Peyer's patch (tissue), 4 donors: ENCODE measurements around the gene CDK19. TPM values are rescaled to one million over a fixed set of nuclear protein-coding genes. Genes with fewer than 3 reads are reported as not detected.

Experiments
- DNase-seq, 3 donors: peaks; one replicate each; pipeline ENCODE4 v3.0.0-alpha.2; 2017 to 2019
- H3K27ac ChIP-seq, 4 donors: fragments of 200-600 bp; sonication (generic); one replicate each; pipeline ENCODE4 v1.5.1; 2016 to 2019
- H3K27me3 ChIP-seq, 2 donors: fragments of 200-600 bp; sonication (generic); one replicate each; pipeline ENCODE4 v1.5.1; 2019
- H3K36me3 ChIP-seq, 3 donors: fragments of 200-600 bp; sonication (generic); one replicate each; pipeline ENCODE4 v1.5.1; 2016 to 2019
- H3K4me1 ChIP-seq, 4 donors: fragments of 200-600 bp; sonication (generic); one replicate each; pipeline ENCODE4 v1.5.1; 2016 to 2019
- H3K4me3 ChIP-seq, 4 donors: fragments of 200-600 bp; sonication (generic); 1 replicate in 3 of 4; 2 replicates in 1 of 4; pipeline ENCODE4 v1.5.1; 2016 to 2019; ENCODE audit warnings: mild to moderate bottlenecking in 1 of 4
- H3K9me3 ChIP-seq, 4 donors: fragments of 200-600 bp; sonication (generic); one replicate each; pipeline ENCODE4 v1.5.1; 2016 to 2019; ENCODE audit warnings: mild to moderate bottlenecking in 1 of 4
- CTCF ChIP-seq, 6 experiments: fragments of 450-650 bp in 4 of 6; fragments of 200-600 bp in 2 of 6; sonication (generic) in 1 of 6; IDR thresholded peaks; one replicate each; pipeline ENCODE4 v1.5.1; 2017 to 2019; ENCODE audit warnings: antibody characterized with exemption in 6 of 6, mild to moderate bottlenecking in 3 of 6, moderate library complexity in 1 of 6
- POLR2A ChIP-seq, 2 donors: fragments of 450-650 bp; IDR thresholded peaks; one replicate each; pipeline ENCODE4 v1.5.1; 2017; ENCODE audit warnings: antibody characterized with exemption in 2 of 2, mild to moderate bottlenecking in 2 of 2, moderate library complexity in 2 of 2
- total RNA-seq, 4 donors: library from RNA; depleted of rRNA; stranded (reverse); fragments of >200 nt; gene quantifications; one replicate each; pipeline ENCODE4 v1.1.0, GENCODE V29; 2016

The CDK19 gene
- total RNA-seq, 4 donors from 2014 or later: 10.5 to 14.6 (median 12.9) TPM

DNA sequence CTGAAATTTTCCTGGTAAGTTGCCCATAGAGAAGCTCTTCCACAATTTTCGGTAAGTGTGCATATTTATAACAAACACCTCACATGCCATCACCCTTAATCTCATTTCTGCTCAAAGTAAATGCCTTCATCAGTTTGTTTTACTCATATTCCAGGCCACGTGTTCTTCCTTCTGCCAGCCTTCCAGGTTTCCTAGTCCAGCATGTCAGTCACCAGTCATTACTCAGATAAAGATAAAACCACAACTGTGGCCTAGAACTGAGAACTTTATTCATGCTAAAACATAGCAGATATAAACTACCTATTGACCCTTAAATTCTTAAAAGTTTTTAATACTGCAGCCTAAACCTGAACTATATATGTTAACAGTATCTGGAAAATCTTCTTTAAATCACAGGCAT lies 189.4 kb downstream of the CDK19 start:
- Histone ChIP-seq H3K4me3 (no peak overlapping the region), H3K36me3 (peaks cover 0 to 27% (median 0%) of the 10 kb centered on the region in 3 donors), H3K9me3 (no peaks in the 10 kb centered on the region), H3K27ac (no peak overlapping the region), H3K27me3 (no peaks in the 10 kb centered on the region), H3K4me1 (no peaks in the 10 kb centered on the region)
- no peak for DNase-seq
- TF ChIP-seq POLR2A (IDR thresholded peaks at IDR 0.05) (no peak), CTCF (IDR thresholded peaks at IDR 0.05) (no peak)

DNA sequence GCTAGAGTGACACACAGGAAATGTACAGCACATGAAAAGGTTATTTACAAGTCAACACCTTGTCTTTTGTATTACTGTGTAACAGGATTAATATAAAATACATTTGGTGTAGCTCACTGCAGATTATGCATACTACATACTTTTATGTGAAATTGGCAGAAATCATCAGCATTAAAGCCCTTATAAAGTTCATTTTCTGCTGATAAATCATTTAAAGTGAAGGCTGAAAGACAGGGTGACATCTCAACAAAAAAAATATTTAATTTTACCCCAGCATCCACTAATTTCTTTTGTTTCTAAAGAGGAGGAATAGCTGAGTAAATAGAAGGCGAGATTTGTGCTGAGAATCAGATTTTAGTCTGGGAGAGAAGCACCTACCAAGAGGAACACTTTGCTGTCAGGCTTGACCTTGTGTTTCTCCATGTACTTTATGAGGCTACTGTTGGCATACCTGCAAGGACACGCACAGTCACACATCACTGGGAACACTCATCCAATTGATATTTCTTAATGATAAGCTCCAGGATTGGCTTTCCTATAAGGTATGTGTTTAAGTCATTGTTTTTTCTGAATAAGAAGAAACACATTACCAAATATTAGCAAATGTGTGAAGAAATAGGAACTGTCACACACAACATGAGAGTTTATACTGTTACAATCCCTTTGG lies 192.2 kb downstream of the CDK19 start:
- H3K27ac ChIP-seq: no peak overlapping the region
- peaks cover 0 to 32% (median 0%) of the 10 kb centered on the region in 3 donors for H3K36me3 ChIP-seq
- TF ChIP-seq CTCF (IDR thresholded peaks at IDR 0.05) (no peak), POLR2A (IDR thresholded peaks at IDR 0.05) (no peak)
- H3K27me3 ChIP-seq: no peaks in the 10 kb centered on the region
- H3K4me1 ChIP-seq: no peaks in the 10 kb centered on the region
- no peak overlapping the region for H3K4me3 ChIP-seq
- no peak for DNase-seq
- H3K9me3 ChIP-seq: no peaks in the 10 kb centered on the region

- H3K4me1 ChIP-seq: no peaks in the 10 kb centered on the region
- peaks cover 0 to 28% (median 0%) of the 10 kb centered on the region in 3 donors for H3K36me3 ChIP-seq
- H3K9me3 ChIP-seq: no peaks in the 10 kb centered on the region
- H3K4me3 ChIP-seq: no peak overlapping the region
- H3K27ac ChIP-seq: no peak overlapping the region
- H3K27me3 ChIP-seq: no peaks in the 10 kb centered on the region
- no peak for DNase-seq
- TF ChIP-seq POLR2A (IDR thresholded peaks at IDR 0.05) (no peak), CTCF (IDR thresholded peaks at IDR 0.05) (no peak)
Measured at GRCh38 chr6:110621061-110621460, 194.2 kb downstream of the CDK19 start.

DNA sequence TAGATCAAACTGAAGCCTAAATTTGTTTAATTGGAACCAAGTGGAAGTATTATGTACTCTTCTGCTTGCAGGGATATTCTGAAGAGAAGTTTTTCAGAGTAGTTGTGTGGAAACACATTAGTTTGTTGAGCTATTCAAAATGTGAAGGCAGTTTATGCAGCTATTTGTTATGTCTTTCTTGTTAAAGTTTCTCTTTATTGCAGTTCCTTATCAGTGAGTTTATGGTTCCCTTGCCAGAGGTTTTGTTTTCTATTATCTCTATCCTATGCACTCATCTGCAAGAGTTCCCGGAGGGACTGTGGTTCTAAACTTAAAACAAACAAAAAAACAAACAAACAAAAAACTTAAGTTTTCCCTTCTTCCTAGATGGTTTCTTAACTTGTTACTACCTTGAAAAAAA lies 195.2 kb downstream of the CDK19 start:
- H3K27ac ChIP-seq: no peak overlapping the region
- no peak for DNase-seq
- no peak for TF ChIP-seq CTCF (IDR thresholded peaks at IDR 0.05)
- no peak for TF ChIP-seq POLR2A (IDR thresholded peaks at IDR 0.05)
- H3K36me3 ChIP-seq: peaks cover 0 to 28% (median 0%) of the 10 kb centered on the region in 3 donors
- no peaks in the 10 kb centered on the region for H3K4me1 ChIP-seq
- no peaks in the 10 kb centered on the region for H3K9me3 ChIP-seq
- no peaks in the 10 kb centered on the region for H3K27me3 ChIP-seq
- no peak overlapping the region for H3K4me3 ChIP-seq

DNA sequence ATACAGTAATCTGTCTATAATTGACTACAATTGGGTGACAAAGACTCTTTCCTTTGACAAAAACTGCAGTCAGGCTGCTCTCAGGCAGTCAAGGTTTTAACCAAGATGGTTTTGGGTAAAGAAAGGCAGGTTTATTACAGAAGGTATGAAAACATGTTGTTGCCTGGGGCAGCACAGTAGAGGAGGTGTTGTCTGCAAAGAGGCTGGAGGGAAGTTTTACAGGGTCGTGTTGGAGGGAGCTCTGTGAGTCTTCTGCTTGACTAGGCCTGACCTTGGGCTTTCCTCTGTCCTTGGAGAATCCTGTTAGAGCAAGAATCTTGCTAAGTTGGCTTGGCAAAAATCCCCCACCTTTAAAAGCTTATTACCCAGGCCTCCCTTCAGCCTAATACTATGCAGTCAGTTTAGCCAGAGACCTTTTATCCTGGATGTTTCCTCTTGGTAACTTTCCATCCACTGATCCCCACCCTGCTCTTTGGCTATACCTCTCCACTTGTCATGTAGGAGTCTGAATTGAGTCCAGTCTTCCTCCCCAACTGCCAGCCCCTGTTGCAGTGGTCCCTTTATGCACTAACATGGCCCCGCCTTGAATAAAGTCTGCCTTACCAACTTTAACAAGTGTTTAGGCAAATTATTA lies 195.9 kb downstream of the CDK19 start:
- H3K36me3 ChIP-seq: peaks cover 0 to 28% (median 0%) of the 10 kb centered on the region in 3 donors
- TF ChIP-seq POLR2A (IDR thresholded peaks at IDR 0.05) (no peak), CTCF (IDR thresholded peaks at IDR 0.05) (no peak)
- no peaks in the 10 kb centered on the region for H3K27me3 ChIP-seq
- DNase-seq: no peak
- no peak overlapping the region for H3K27ac ChIP-seq
- no peaks in the 10 kb centered on the region for H3K4me1 ChIP-seq
- H3K4me3 ChIP-seq: no peak overlapping the region
- H3K9me3 ChIP-seq: no peaks in the 10 kb centered on the region
